ENCODE results near the gene CCL2. TPM values are rescaled to one million over a fixed set of nuclear protein-coding genes. Genes with fewer than 3 reads are reported as not detected.

Gene CCL2
- total RNA-seq, 1 experiment from 2014 or later = not detected

DNA sequence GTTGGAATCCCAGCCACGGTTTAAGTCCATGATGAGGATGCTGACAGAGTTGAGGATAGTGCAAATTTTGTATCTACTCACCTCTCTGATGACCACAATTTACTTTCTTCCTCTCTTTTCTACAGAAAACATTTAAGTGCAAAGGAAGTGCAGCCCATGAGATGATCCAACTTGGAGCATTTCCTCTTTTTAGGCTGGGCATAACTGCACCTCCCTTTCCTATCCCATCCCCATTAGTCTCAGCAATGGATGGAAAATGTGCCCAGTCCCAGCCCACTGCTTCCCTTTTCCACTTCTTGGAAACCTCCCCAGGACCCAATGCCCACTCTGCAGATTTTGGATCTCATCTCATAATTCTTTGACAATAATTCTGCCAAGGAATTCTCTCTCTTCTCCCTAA, 47.6 kb downstream of the CCL2 start:
- TF ChIP-seq EZH2 (IDR thresholded peaks at IDR 0.05; ENCODE audit: low read depth) (no peak), CTCF (conservative IDR thresholded peaks at IDR 0.05) (no peak)
- H3K79me2 ChIP-seq (ENCODE audit: low read depth) = no peaks in the 10 kb centered on the region
- intact Hi-C loops (cut with micrococcal nuclease; ENCODE audit: unreplicated experiment) = no loop called here
- ChIA-PET CTCF (no interaction called here), POLR2A (ENCODE audit: unreplicated experiment) (no interaction called here)
- no peaks in the 10 kb centered on the region for H4K20me1 ChIP-seq (ENCODE audit: insufficient read depth)
- no TSS peak for BruUV-seq (replicated peaks)
- no peaks in the 10 kb centered on the region for H3K9me3 ChIP-seq (ENCODE audit: insufficient read depth, low read depth)
- H3K27me3 ChIP-seq (ENCODE audit: insufficient read depth, low read depth) = peaks cover 42% of the 10 kb centered on the region
- no peaks in the 10 kb centered on the region for H3K36me3 ChIP-seq (ENCODE audit: low read depth)
- no peak for DNase-seq
- no peak overlapping the region for H3K4me3 ChIP-seq
- no peak overlapping the region for H3K4me2 ChIP-seq
- H3F3A ChIP-seq (ENCODE audit: insufficient read depth, low read depth) = no peaks in the 10 kb centered on the region
- no peak overlapping the region for H3K27ac ChIP-seq
- H2AFZ ChIP-seq = no peak overlapping the region
- no peaks in the 10 kb centered on the region for H3K9me2 ChIP-seq (ENCODE audit: insufficient read depth)
- H3K4me1 ChIP-seq (replicated peaks; ENCODE audit: insufficient read depth) = no peaks in the 10 kb centered on the region

DNA sequence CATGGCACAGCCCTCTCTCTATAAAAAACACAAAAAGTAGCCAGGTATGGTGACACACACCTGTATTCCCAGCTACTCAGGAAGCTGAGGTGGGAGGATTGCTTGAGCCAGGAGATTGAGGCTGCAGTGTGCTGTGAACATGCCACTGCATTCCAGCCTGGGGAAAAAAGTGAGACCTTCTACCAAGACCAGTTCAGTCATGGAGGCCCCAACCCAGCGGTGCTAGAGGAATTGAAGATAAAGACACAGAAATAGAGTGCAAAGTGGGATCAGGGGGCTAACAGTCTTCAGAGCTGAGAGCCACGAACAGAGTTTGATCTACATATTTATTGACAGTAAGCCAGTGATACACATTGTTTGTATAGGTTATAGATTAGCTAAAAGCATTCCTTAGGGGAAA, 48.5 kb downstream of the CCL2 start:
- Histone ChIP-seq H3K27me3 (ENCODE audit: insufficient read depth, low read depth) (peaks cover 40% of the 10 kb centered on the region), H3K4me1 (replicated peaks; ENCODE audit: insufficient read depth) (no peaks in the 10 kb centered on the region), H4K20me1 (ENCODE audit: insufficient read depth) (no peaks in the 10 kb centered on the region), H3K9me2 (ENCODE audit: insufficient read depth) (no peaks in the 10 kb centered on the region), H3K36me3 (ENCODE audit: low read depth) (no peaks in the 10 kb centered on the region), H3K79me2 (ENCODE audit: low read depth) (no peaks in the 10 kb centered on the region), H3K27ac (no peak overlapping the region), H3K9me3 (ENCODE audit: insufficient read depth, low read depth) (no peaks in the 10 kb centered on the region), H3F3A (ENCODE audit: insufficient read depth, low read depth) (no peaks in the 10 kb centered on the region), H3K4me3 (no peak overlapping the region), H2AFZ (no peak overlapping the region), H3K4me2 (no peak overlapping the region)
- BruUV-seq (replicated peaks) = no TSS peak
- no peak for DNase-seq
- POLR2A ChIA-PET (ENCODE audit: unreplicated experiment) = no interaction called here
- intact Hi-C loops (cut with micrococcal nuclease; ENCODE audit: unreplicated experiment) = no loop called here
- CTCF ChIA-PET = no interaction called here
- TF ChIP-seq EZH2 (IDR thresholded peaks at IDR 0.05; ENCODE audit: low read depth) (no peak), CTCF (conservative IDR thresholded peaks at IDR 0.05) (no peak)

DNA sequence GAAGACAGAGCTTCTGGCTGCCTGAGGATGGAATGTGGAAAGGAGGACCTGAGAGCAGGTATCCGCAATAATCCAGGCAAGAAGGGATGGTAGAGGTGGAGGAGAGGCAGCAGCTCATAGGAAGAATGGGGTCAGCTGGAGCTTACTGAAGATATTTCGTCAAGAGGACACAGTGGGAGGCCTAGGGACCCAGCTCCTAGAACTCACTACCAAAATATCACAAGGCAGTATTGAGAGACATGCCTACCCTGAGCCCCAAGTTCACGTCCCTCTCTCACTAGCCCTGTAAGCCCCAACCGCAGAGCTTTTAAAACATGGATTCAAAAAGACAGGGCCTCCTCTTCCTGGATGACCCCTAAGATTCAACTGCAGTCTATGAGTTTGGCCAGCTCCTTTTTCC, 50.0 kb downstream of the CCL2 start:
- Histone ChIP-seq H4K20me1 (ENCODE audit: insufficient read depth) (no peaks in the 10 kb centered on the region), H3K4me3 (no peak overlapping the region), H3K36me3 (ENCODE audit: low read depth) (no peaks in the 10 kb centered on the region), H3K4me2 (no peak overlapping the region), H3K27me3 (ENCODE audit: insufficient read depth, low read depth) (peaks cover 36% of the 10 kb centered on the region), H3K9me2 (ENCODE audit: insufficient read depth) (no peaks in the 10 kb centered on the region), H3F3A (ENCODE audit: insufficient read depth, low read depth) (no peaks in the 10 kb centered on the region), H3K9me3 (ENCODE audit: insufficient read depth, low read depth) (no peaks in the 10 kb centered on the region), H3K4me1 (replicated peaks; ENCODE audit: insufficient read depth) (no peaks in the 10 kb centered on the region), H2AFZ (no peak overlapping the region), H3K27ac (no peak overlapping the region), H3K79me2 (ENCODE audit: low read depth) (no peaks in the 10 kb centered on the region)
- BruUV-seq (replicated peaks) = no TSS peak
- ChIA-PET POLR2A (ENCODE audit: unreplicated experiment) (no interaction called here), CTCF (no interaction called here)
- TF ChIP-seq EZH2 (IDR thresholded peaks at IDR 0.05; ENCODE audit: low read depth) (no peak), CTCF (conservative IDR thresholded peaks at IDR 0.05) (no peak)
- DNase-seq = no peak
- intact Hi-C loops (cut with micrococcal nuclease; ENCODE audit: unreplicated experiment) = no loop called here

Measured in PC-9 (cell line).